Measurements from ENCODE around the gene KLK15.

DNA sequence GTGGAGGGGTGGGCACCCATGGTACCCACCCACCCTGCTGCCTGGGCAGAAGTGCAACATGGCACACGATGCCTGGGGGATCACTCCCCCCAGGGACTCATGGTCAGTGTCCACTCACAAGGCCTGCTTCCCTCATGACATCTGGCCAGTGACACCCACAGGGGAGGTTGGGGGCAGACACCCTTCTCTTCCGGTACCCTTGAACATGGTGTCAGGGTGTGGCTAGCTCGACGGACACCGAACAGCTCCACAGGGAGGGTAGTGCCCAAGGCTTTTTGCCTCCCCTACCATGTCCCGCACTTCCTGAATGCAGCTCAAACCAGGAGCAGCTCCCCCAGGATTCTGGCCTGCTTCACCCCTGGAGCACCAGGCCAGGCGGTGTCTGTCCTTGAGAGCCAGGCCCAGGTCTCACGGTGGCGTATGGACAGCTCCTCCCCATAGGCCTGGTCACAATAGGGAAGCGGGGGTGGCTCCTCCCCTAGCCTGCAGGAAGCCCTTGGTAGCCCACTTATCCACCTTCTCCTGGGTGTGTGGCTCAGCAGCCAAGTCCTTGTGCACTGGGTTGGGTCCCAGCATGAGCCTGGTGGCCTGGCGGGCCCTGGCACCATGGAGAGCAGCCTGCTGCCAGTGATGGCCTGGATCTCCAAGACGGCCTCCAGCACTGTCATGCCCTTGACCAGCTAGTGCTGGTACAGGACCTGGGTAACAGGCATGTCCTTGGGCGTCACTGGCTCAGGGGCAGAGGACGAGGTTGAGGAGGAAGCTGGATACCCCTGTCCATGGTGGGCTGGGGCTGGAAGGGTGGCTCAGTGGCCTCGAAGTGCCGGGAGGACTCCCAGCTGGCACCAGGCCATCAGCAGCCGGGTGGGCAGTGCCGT lies 35.4 kb downstream of the KLK15 start:
- TF ChIP-seq, protein P1, sequence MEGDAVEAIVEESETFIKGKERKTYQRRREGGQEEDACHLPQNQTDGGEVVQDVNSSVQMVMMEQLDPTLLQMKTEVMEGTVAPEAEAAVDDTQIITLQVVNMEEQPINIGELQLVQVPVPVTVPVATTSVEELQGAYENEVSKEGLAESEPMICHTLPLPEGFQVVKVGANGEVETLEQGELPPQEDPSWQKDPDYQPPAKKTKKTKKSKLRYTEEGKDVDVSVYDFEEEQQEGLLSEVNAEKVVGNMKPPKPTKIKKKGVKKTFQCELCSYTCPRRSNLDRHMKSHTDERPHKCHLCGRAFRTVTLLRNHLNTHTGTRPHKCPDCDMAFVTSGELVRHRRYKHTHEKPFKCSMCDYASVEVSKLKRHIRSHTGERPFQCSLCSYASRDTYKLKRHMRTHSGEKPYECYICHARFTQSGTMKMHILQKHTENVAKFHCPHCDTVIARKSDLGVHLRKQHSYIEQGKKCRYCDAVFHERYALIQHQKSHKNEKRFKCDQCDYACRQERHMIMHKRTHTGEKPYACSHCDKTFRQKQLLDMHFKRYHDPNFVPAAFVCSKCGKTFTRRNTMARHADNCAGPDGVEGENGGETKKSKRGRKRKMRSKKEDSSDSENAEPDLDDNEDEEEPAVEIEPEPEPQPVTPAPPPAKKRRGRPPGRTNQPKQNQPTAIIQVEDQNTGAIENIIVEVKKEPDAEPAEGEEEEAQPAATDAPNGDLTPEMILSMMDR (IDR thresholded peaks at IDR 0.05) = no peak
- TF ChIP-seq, protein P2, sequence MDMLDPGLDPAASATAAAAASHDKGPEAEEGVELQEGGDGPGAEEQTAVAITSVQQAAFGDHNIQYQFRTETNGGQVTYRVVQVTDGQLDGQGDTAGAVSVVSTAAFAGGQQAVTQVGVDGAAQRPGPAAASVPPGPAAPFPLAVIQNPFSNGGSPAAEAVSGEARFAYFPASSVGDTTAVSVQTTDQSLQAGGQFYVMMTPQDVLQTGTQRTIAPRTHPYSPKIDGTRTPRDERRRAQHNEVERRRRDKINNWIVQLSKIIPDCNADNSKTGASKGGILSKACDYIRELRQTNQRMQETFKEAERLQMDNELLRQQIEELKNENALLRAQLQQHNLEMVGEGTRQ (IDR thresholded peaks at IDR 0.05) = no peak
- TF ChIP-seq EP300 (IDR thresholded peaks at IDR 0.05) = no peak
- no peak for TF ChIP-seq CEBPB (IDR thresholded peaks at IDR 0.05)
- no peak for TF ChIP-seq POLR2A (IDR thresholded peaks at IDR 0.05; ENCODE audit: low read length)
- TF ChIP-seq KDM1A (IDR thresholded peaks at IDR 0.05; ENCODE audit: low read depth) = no peak
- TF ChIP-seq, protein P3, sequence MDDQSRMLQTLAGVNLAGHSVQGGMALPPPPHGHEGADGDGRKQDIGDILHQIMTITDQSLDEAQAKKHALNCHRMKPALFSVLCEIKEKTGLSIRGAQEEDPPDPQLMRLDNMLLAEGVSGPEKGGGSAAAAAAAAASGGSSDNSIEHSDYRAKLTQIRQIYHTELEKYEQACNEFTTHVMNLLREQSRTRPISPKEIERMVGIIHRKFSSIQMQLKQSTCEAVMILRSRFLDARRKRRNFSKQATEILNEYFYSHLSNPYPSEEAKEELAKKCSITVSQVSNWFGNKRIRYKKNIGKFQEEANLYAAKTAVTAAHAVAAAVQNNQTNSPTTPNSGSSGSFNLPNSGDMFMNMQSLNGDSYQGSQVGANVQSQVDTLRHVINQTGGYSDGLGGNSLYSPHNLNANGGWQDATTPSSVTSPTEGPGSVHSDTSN (IDR thresholded peaks at IDR 0.05) = no peak
- no peak for TF ChIP-seq ZFP36 (IDR thresholded peaks at IDR 0.05; ENCODE audit: borderline replicate concordance, partially characterized antibody)
- no peak for TF ChIP-seq TP53 (CRISPR knock-in tag; IDR thresholded peaks at IDR 0.05)
- TF ChIP-seq JUN (IDR thresholded peaks at IDR 0.05) = peak in 1 of 2 experiments; percentile 42; a peak in 2 of 5 replicates
- no peak for TF ChIP-seq RFX5 (IDR thresholded peaks at IDR 0.05)
- no peak for TF ChIP-seq NPAS2 (CRISPR knock-in tag; IDR thresholded peaks at IDR 0.05; ENCODE audit: borderline replicate concordance)

Data from A549 (cell line).